ENCODE results near the gene AVP.
A peak's percentile ranks its signal among the peaks of the same experiment; 100 is the strongest.

AVP gene

GRCh38 chr20:3044336-3044965 lies 40.1 kb downstream of the AVP start:
- no peak overlapping the region for H3K27ac ChIP-seq (ENCODE audit: low read depth, low read length)
- H3K9ac ChIP-seq (ENCODE audit: low read depth, low read length) = no peak overlapping the region

GRCh38 chr20:3043322-3043721 lies 41.2 kb downstream of the AVP start, which contains the start of gene GNRH2:
Gene GNRH2, plus strand, starts transcription at chr20:3043622. Its CDS starts 793 bp downstream, at chr20:3044415.
- peaks cover 21% of the 10 kb centered on the region for H3K4me1 ChIP-seq (ENCODE audit: control insufficient read depth, insufficient read depth, low read length)
- no peaks in the 10 kb centered on the region for H3K9me3 ChIP-seq (ENCODE audit: control insufficient read depth, insufficient read depth, low read length)
- H3K36me3 ChIP-seq (ENCODE audit: control insufficient read depth, insufficient read depth, low read length) = peaks cover 33% of the 10 kb centered on the region
- 0 out of 2 replicates have a peak within 1 kb of the TSS, but pooled peaks have one; percentile 41 for H3K4me3 ChIP-seq (ENCODE audit: low read depth, low read length)
- H3K27me3 ChIP-seq (ENCODE audit: control insufficient read depth, insufficient read depth, low read length) = no peaks in the 10 kb centered on the region
- H3K9ac ChIP-seq (ENCODE audit: low read depth, low read length) = no peak within 1 kb of the TSS
- H3K27ac ChIP-seq (ENCODE audit: low read depth, low read length) = no peak within 1 kb of the TSS

More at GRCh38 chr20:3044336-3044965, 40.1 kb downstream of the AVP start:
- H3K4me3 ChIP-seq (ENCODE audit: low read depth, low read length) = no peak overlapping the region
- no peaks in the 10 kb centered on the region for H3K27me3 ChIP-seq (ENCODE audit: control insufficient read depth, insufficient read depth, low read length)
- H3K36me3 ChIP-seq (ENCODE audit: control insufficient read depth, insufficient read depth, low read length) = peaks cover 31% of the 10 kb centered on the region
- no peaks in the 10 kb centered on the region for H3K9me3 ChIP-seq (ENCODE audit: control insufficient read depth, insufficient read depth, low read length)
- peaks cover 21% of the 10 kb centered on the region for H3K4me1 ChIP-seq (ENCODE audit: control insufficient read depth, insufficient read depth, low read length)

GRCh38 chr20:3042625-3043024 lies 41.9 kb downstream of the AVP start:
- Histone ChIP-seq H3K27ac (ENCODE audit: low read depth, low read length) (no peak overlapping the region), H3K4me3 (ENCODE audit: low read depth, low read length) (0 out of 2 replicates have a peak overlapping the region, but pooled peaks have one; percentile 41), H3K4me1 (ENCODE audit: control insufficient read depth, insufficient read depth, low read length) (peaks cover 21% of the 10 kb centered on the region), H3K9me3 (ENCODE audit: control insufficient read depth, insufficient read depth, low read length) (no peaks in the 10 kb centered on the region), H3K9ac (ENCODE audit: low read depth, low read length) (no peak overlapping the region), H3K36me3 (ENCODE audit: control insufficient read depth, insufficient read depth, low read length) (peaks cover 33% of the 10 kb centered on the region), H3K27me3 (ENCODE audit: control insufficient read depth, insufficient read depth, low read length) (no peaks in the 10 kb centered on the region)

GRCh38 chr20:3041854-3042409 lies 42.6 kb downstream of the AVP start:
- H3K27me3 ChIP-seq (ENCODE audit: control insufficient read depth, insufficient read depth, low read length) = no peaks in the 10 kb centered on the region
- H3K4me3 ChIP-seq (ENCODE audit: low read depth, low read length) = peak overlapping the region; percentile 41
- H3K36me3 ChIP-seq (ENCODE audit: control insufficient read depth, insufficient read depth, low read length) = peaks cover 36% of the 10 kb centered on the region
- H3K9ac ChIP-seq (ENCODE audit: low read depth, low read length) = peak overlapping the region; percentile 51
- H3K9me3 ChIP-seq (ENCODE audit: control insufficient read depth, insufficient read depth, low read length) = no peaks in the 10 kb centered on the region
- peaks cover 21% of the 10 kb centered on the region for H3K4me1 ChIP-seq (ENCODE audit: control insufficient read depth, insufficient read depth, low read length)
- H3K27ac ChIP-seq (ENCODE audit: low read depth, low read length) = peak overlapping the region; percentile 22

- Histone ChIP-seq H3K9me3 (ENCODE audit: control insufficient read depth, insufficient read depth, low read length) (no peaks in the 10 kb centered on the region), H3K4me1 (ENCODE audit: control insufficient read depth, insufficient read depth, low read length) (peaks cover 19% of the 10 kb centered on the region), H3K9ac (ENCODE audit: low read depth, low read length) (no peak overlapping the region), H3K4me3 (ENCODE audit: low read depth, low read length) (no peak overlapping the region), H3K27me3 (ENCODE audit: control insufficient read depth, insufficient read depth, low read length) (no peaks in the 10 kb centered on the region), H3K27ac (ENCODE audit: low read depth, low read length) (no peak overlapping the region), H3K36me3 (ENCODE audit: control insufficient read depth, insufficient read depth, low read length) (peaks cover 55% of the 10 kb centered on the region)
Observed at GRCh38 chr20:3040086-3040485, 44.4 kb downstream of the AVP start.

GRCh38 chr20:3039426-3039825 lies 45.1 kb downstream of the AVP start:
- no peak overlapping the region for H3K9ac ChIP-seq (ENCODE audit: low read depth, low read length)

GRCh38 chr20:3038454-3038853 lies 46.1 kb downstream of the AVP start:
- Histone ChIP-seq H3K9me3 (ENCODE audit: control insufficient read depth, insufficient read depth, low read length) (no peaks in the 10 kb centered on the region), H3K9ac (ENCODE audit: low read depth, low read length) (no peak overlapping the region), H3K36me3 (ENCODE audit: control insufficient read depth, insufficient read depth, low read length) (peaks cover 65% of the 10 kb centered on the region), H3K27ac (ENCODE audit: low read depth, low read length) (no peak overlapping the region), H3K4me3 (ENCODE audit: low read depth, low read length) (no peak overlapping the region), H3K27me3 (ENCODE audit: control insufficient read depth, insufficient read depth, low read length) (no peaks in the 10 kb centered on the region), H3K4me1 (ENCODE audit: control insufficient read depth, insufficient read depth, low read length) (peaks cover 16% of the 10 kb centered on the region)

More at GRCh38 chr20:3039426-3039825, 45.1 kb downstream of the AVP start:
- Histone ChIP-seq H3K27ac (ENCODE audit: low read depth, low read length) (no peak overlapping the region), H3K36me3 (ENCODE audit: control insufficient read depth, insufficient read depth, low read length) (peaks cover 61% of the 10 kb centered on the region), H3K9me3 (ENCODE audit: control insufficient read depth, insufficient read depth, low read length) (no peaks in the 10 kb centered on the region), H3K27me3 (ENCODE audit: control insufficient read depth, insufficient read depth, low read length) (no peaks in the 10 kb centered on the region), H3K4me1 (ENCODE audit: control insufficient read depth, insufficient read depth, low read length) (peaks cover 16% of the 10 kb centered on the region), H3K4me3 (ENCODE audit: low read depth, low read length) (no peak overlapping the region)

GRCh38 chr20:3037654-3038053 lies 46.9 kb downstream of the AVP start:
- Histone ChIP-seq H3K27ac (ENCODE audit: low read depth, low read length) (no peak overlapping the region), H3K9me3 (ENCODE audit: control insufficient read depth, insufficient read depth, low read length) (no peaks in the 10 kb centered on the region), H3K9ac (ENCODE audit: low read depth, low read length) (no peak overlapping the region), H3K36me3 (ENCODE audit: control insufficient read depth, insufficient read depth, low read length) (peaks cover 69% of the 10 kb centered on the region), H3K4me1 (ENCODE audit: control insufficient read depth, insufficient read depth, low read length) (peaks cover 13% of the 10 kb centered on the region), H3K27me3 (ENCODE audit: control insufficient read depth, insufficient read depth, low read length) (no peaks in the 10 kb centered on the region), H3K4me3 (ENCODE audit: low read depth, low read length) (no peak overlapping the region)

- Histone ChIP-seq H3K4me3 (ENCODE audit: low read depth, low read length) (no peak overlapping the region), H3K9ac (ENCODE audit: low read depth, low read length) (no peak overlapping the region), H3K4me1 (ENCODE audit: control insufficient read depth, insufficient read depth, low read length) (no peaks in the 10 kb centered on the region), H3K27ac (ENCODE audit: low read depth, low read length) (no peak overlapping the region), H3K27me3 (ENCODE audit: control insufficient read depth, insufficient read depth, low read length) (no peaks in the 10 kb centered on the region), H3K36me3 (ENCODE audit: control insufficient read depth, insufficient read depth, low read length) (peaks cover 79% of the 10 kb centered on the region), H3K9me3 (ENCODE audit: control insufficient read depth, insufficient read depth, low read length) (no peaks in the 10 kb centered on the region)
Observed at GRCh38 chr20:3032624-3033023, 51.9 kb downstream of the AVP start.
